ENCODE data around the gene SPATA45.

SPATA45 gene

DNA sequence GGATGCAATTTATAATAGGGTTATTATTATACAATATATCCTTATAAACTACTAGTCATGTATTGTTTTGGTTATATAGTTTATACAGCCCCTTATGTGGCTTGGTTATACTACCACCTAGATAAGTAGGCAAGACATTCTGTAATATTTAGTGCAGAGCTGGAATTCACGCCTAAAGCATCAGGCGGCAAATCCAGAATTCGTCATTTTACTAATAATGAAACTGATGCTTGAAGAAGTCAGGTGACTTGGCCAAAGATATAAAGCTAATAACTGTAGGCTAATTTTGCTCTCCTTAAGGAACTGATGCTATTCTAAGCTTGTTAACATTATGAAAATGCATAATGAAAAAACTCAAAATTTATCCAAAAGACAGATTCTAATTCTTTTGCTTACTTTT is 66.7 kb downstream of the SPATA45 start:
- DNase-seq (ENCODE audit: insufficient read length, low spot score) (no peak), FAIRE-seq (no peak)
- no peak for TF ChIP-seq POLR2A (IDR thresholded peaks at IDR 0.05; ENCODE audit: low read depth, low read length)

Measured in H54 (cell line).